ENCODE data around the gene SUV39H1.

SUV39H1 gene

DNA sequence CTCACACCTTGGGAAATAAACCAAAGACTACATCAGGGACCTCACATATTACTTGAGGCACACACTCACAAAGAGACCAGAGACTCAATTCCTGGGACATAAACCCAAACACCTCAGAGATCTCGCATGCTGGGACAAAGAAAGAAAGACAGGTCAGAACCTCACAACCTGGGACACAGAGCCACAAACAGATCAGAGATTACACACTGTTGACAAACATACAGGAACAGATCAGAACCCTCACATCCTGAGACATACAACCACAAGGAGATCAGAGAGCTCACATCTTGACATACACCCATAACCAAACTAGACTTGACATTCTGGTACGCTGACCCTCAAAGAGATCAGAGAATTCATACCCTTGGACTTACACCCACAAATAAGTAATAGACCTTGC lies 17.3 kb downstream of the SUV39H1 start:
- no peak for DNase-seq (ENCODE audit: low read depth in 2 of 2)

DNA sequence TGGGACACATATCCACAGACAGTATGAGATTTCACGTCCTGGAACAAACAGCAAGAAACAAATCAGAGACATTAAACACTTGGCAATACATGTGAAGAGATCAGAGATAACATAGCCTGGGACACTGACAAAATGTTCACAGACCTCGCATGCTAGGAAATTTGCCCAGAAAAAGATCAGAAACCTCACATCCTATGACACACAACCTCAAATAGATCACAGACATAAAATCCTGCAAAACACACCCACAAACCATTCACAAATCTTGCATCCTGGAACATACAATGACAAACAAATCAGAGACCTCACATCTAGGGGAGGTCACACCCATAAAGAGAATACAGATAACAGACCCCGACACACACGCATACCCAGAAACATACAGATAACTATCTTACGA lies 18.0 kb downstream of the SUV39H1 start:
- DNase-seq (ENCODE audit: low read depth in 2 of 2), result no peak

- DNase-seq (ENCODE audit: low read depth in 2 of 2), result peak in 1 of 2 experiments; percentile 8
Measured at GRCh38 chrX:48715072-48715471, 18.5 kb downstream of the SUV39H1 start.

- DNase-seq (ENCODE audit: low read depth in 2 of 2), result no peak
Measured at GRCh38 chrX:48715876-48716502, 19.5 kb downstream of the SUV39H1 start.

DNA sequence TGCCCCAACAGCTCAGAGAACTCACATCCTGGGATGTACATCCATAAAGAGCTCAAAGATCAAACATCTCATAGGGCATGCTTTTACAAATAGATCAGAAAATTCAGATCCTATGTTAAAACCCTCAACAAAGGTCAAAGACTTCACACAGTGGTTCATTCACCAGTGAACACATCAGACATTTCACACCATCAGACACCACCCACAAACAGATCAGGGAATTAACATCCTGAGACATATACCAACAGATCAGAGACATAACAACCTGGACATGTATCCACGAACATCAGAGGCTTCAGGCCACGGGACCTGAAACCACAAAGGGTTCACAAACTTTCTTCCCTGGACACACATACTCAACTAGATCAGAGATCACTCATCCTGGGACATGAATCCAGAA lies 23.4 kb downstream of the SUV39H1 start:
- DNase-seq (ENCODE audit: low read depth in 2 of 2), result no peak

DNA sequence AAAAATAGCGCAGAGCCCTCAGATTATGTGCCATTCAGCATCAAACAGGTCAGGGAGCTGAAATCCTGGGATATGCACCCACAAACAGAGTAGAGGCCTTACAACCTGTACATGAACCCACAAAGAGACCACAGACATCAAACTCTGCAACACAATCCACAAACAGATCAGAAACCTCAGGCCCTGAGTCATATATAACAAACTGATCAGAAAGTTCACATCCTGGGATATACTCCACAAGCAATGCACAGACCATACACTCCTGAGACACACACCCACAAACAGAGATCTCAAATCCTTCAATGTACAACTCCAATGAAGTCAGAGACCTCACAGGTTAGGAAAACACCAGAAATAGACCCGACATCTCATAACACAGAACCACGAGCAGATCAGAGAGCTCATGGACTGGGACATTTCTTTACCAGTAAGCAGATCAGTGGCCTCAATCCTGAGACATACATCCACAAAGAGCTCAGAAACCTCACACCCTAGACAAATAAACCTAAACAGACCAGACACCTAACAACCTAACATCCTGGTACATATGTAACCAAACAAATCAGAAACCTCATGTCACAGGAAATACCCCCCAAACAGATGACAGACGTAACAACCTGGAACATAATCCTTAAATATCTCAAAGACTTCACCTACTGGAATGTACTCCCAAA lies 24.2 kb downstream of the SUV39H1 start:
- DNase-seq (ENCODE audit: low read depth in 2 of 2), result no peak

- DNase-seq (ENCODE audit: low read depth in 2 of 2), result no peak
Measured at GRCh38 chrX:48721916-48722315, 25.4 kb downstream of the SUV39H1 start.

DNA sequence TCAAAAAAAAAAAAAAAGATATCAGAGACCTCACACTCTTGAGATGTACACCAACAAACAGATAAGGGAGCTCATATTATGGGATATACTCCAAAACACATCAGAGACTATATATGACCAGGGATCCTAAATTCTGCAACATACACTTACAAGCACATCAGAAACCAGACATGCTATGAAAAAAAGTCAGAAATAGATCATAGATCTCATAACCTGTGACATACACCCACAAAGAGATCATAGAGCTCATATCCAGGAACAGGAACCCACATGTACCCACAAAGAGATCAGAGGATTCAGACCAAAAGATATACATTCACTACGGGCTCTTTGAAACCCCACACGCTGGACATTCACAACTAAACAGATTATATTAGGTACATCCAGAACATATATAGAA lies 30.1 kb downstream of the SUV39H1 start:
- DNase-seq (ENCODE audit: low read depth in 2 of 2), result no peak

GRCh38 chrX:48728653-48729052 lies 32.1 kb downstream of the SUV39H1 start:
- no peak for DNase-seq (ENCODE audit: low read depth in 2 of 2)

DNA sequence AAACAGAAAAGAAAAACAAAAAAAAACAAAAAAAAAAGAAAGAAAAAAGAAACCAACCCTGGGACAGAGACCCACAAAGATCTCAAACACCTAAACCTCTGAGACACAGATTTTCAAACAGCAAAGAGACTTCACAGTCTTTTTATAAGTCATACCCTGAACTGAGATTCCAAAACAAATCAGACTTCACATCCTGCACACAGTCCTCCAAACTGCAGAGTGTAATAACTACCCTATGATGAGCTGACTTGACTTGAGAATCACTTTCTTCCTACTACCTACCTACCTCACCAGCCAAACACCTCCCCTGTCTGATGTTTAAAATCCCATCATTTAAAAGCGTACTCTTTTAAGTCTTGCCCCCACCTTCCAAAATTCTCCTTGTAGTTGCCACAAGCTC lies 39.8 kb downstream of the SUV39H1 start:
- no peak for DNase-seq (ENCODE audit: low read depth in 2 of 2)

DNA sequence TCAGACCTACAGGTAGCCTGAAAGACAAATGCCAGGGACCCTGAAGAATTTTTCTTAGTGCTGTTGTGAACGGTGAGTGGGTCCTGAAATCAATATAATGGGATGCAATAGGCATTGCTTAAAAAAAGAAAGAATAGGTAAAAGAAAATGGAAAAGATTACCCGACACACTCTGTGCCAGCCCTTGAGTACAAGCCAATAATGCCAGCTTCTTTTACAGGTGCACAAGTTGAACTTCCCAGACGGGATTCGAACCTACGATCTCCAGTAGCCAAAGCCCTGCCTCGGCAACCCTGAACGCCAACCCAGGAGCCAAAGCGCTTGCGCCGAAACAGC lies 40.3 kb downstream of the SUV39H1 start:
- no peak for DNase-seq (ENCODE audit: low read depth in 2 of 2)

DNA sequence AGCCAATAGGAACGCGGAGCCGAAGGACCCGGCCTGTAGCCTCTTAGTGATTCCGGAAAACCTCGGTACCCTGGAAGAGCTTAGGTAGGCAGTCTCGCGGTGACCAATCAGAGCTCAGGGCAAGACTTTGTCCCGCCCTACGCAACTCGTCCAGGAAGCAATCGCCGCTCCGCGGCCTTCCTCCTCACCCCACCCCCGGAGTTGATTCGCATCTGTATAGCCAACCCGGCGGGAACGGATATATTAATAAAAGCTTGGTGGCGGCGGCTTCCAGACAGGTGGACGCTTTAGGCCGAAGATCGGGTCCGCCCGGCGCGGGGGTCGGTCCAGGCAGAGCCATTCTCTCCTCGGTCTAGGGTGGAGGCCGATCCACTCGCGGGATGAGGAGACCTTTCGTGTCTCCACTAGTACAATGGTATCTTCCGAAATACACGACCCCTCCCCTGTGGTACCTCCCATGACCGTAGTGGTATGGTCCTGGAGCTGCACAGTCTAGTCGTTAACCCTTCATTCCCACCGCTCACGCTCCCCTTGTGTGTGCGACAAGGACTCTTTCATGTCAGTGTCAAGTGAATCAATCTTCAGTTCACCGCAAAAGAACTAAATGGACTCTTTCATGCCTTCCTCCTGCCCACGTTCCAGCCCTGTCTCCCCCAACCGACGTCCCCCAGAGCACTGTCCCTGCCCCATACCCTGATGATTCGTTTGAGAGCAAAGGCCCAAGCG lies 40.8 kb downstream of the SUV39H1 start:
- DNase-seq (ENCODE audit: low read depth in 2 of 2), result peak; percentile 93 to 94

- DNase-seq (ENCODE audit: low read depth in 2 of 2), result no peak
Measured at GRCh38 chrX:48737940-48738339, 41.4 kb downstream of the SUV39H1 start.

DNA sequence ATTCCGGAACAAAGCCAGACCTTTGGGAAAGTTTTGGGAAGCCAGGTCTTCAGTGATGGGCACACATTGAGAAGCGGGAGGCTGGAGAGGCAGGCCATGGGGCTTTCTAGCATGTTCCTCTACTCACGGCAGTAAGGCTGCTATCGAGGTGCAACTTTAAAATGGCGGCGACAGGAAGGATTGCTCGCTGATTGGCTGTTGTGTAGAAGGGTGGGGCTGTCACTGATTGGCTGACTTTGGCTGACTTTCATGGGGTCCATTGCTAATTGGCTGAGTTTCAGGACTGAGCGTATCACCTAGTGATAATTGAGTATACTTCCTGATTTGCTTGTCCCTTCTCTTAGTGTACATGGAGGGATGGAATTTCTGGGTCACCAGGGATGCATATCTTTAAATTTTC lies 45.3 kb downstream of the SUV39H1 start:
- no peak for DNase-seq (ENCODE audit: low read depth in 2 of 2)

- no peak for DNase-seq (ENCODE audit: low read depth in 2 of 2)
Measured at GRCh38 chrX:48745222-48745621, 48.7 kb downstream of the SUV39H1 start.

DNA sequence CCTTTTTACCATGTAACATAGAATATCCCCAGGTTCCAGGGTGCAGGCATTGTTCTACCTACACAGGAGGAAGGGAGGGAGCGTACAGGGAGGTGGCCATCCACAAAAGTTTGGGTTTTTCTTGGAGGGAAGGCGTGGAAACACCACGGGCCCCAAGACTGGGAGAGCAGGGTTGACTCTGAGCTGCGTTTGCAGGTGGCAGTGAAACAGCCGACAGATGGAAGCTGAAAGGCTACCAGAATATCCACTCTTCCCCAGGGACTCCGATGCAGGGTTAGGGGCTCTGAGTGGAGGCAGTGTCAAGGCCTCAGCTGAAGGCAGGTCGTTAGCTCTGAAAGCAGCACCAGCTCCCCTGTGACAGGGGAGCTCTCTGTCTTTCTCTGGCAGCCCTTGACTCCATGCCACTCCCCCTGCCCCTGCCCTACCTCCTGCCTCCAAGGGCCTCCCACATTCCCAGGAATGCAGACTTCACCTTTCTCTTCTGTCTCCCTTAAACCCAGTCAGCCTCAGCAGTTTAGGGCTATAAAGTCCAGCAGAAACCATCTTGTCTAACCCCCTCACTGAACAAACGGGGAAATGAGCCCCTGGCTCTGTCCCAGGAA lies 51.0 kb downstream of the SUV39H1 start:
- no peak for DNase-seq (ENCODE audit: low read depth in 2 of 2)

DNA sequence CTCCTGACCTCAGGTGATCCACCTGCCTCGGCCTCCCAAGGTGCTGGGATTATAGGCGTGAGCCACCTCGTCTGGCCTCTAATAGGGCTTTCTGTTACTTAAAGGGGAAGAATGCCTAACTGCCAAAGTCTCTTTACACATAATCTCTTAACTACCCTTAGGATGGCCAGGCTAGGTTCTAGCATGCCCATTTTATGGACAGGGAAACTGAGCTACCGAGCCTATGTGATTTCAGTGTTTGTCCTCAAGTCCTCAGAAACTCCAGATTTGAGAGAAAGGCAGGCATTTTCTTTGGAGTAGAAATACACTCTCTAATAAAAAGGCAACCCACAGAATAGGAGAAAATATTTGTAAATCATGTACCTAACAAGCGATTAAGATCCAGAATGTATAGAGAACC lies 52.6 kb downstream of the SUV39H1 start:
- DNase-seq (ENCODE audit: low read depth in 2 of 2), result no peak

- DNase-seq (ENCODE audit: low read depth in 2 of 2), result no peak
Measured at GRCh38 chrX:48751343-48751742, 54.8 kb downstream of the SUV39H1 start.

DNA sequence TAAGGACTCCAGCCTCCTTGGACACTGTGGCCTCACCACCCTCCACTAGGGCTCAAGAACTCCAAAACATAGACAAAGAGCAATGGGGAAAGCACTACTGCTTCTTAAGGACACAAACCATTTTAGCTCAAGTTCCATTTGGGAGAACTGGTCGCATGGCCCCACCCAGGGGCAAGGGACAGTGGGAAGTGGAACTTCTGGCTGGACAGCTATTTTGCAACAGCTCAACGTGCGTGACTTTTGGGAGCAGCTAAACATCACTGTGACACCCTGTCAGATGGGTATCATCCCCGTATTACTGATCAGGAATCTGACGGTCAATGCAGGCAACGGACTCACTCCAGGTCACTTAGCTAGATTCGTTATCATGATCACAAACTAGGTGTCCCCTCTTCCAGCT lies 56.0 kb downstream of the SUV39H1 start:
- DNase-seq (ENCODE audit: low read depth in 2 of 2), result no peak

GRCh38 chrX:48753708-48754228 lies 57.2 kb downstream of the SUV39H1 start:
- no peak for DNase-seq (ENCODE audit: low read depth in 2 of 2)

- DNase-seq (ENCODE audit: low read depth in 2 of 2), result no peak
Measured at GRCh38 chrX:48754238-48754637, 57.7 kb downstream of the SUV39H1 start.

Measured in fibroblast of skin of left biceps (primary cell).